K562 (cell line): Measurements from ENCODE around the gene ERF. TPM values are rescaled to one million over a fixed set of nuclear protein-coding genes. Genes with fewer than 3 reads are reported as not detected.

Source experiments
- ATAC-seq: fragments of 200-7000 bp; cut with Tn5 transposase; 3 replicates; pipeline ENCODE4 v1.9.1; 2020; ENCODE audit warnings: moderate library complexity
- BruUV-seq: library from RNA; stranded (reverse); fragments of 400-500 nt; replicated peaks from 2 replicates; lab custom pipeline; 2021; lab: Mats Ljungman, UMichigan
- CTCF ChIA-PET: fragments of 300-600 bp; formaldehyde crosslinking; extraction: SDS; loops from one replicate; lab custom pipeline; 2021; ENCODE audit warnings: low intra/inter-chr PET ratio; lab: Yijun Ruan, JAX
- POLR2A ChIA-PET: fragments of 300-600, 350-650 bp; sonication (Branson Sonifier 250); formaldehyde crosslinking; extraction: SDS; loops from one replicate; lab custom pipeline; 2021; ENCODE audit warnings: antibody characterized with exemption, inconsistent platforms; lab: Yijun Ruan, JAX
- DNase-seq, 4 experiments: peaks; one replicate each; pipeline versions ENCODE4 v3.0.0 to v3.0.0-alpha.2; 2011 to 2018; ENCODE audit warnings: low spot score in 3 of 4, mixed read lengths in 3 of 4; ENCODE audit errors: extremely low read depth in 1 of 4
- FAIRE-seq: peaks from 2 replicates; lab custom pipeline; 2011; peaks lifted over from hg19 to GRCh38; lab: Jason Lieb, UNC
- H2AFZ ChIP-seq: 2 replicates; pipeline ENCODE4 v1.6.0; 2011; ENCODE audit warnings: low read depth, low read length, control low read depth, inconsistent platforms
- H3K27ac ChIP-seq: fragments of 200-600 bp; 3 replicates; pipeline ENCODE4 v1.8.0; 2011; ENCODE audit warnings: low read depth, mild to moderate bottlenecking, control low read depth, inconsistent platforms, low read length, moderate library complexity, mixed read lengths; ENCODE audit errors: extremely low read depth
- H3K27me3 ChIP-seq, 2 experiments: fragments of 300-600 bp in 1 of 2; 2 replicates in 1 of 2; 3 replicates in 1 of 2; pipeline versions ENCODE4 v1.6.0 to v1.8.0; 2011; ENCODE audit warnings: inconsistent platforms in 2 of 2, low read length in 2 of 2, mild to moderate bottlenecking in 1 of 2, mixed read lengths in 1 of 2, moderate library complexity in 1 of 2; ENCODE audit not compliant: control insufficient read depth in 2 of 2, insufficient read depth in 2 of 2
- H3K36me3 ChIP-seq: fragments of 300-600 bp; 3 replicates; pipeline ENCODE4 v1.8.0; 2011; ENCODE audit warnings: mild to moderate bottlenecking, low read length, inconsistent platforms; ENCODE audit not compliant: control insufficient read depth, insufficient read depth
- H3K4me1 ChIP-seq, 2 experiments: fragments of 200-600 bp in 1 of 2; replicated peaks in 1 of 2; 2 replicates in 1 of 2; 3 replicates in 1 of 2; pipeline versions ENCODE4 v1.5.1 to v1.8.0; 2011; ENCODE audit warnings: inconsistent platforms in 2 of 2, low read length in 2 of 2, mild to moderate bottlenecking in 1 of 2, mixed read lengths in 1 of 2, moderate library complexity in 1 of 2; ENCODE audit not compliant: control insufficient read depth in 2 of 2, insufficient read depth in 2 of 2
- H3K4me2 ChIP-seq: 2 replicates; pipeline ENCODE4 v1.6.1; 2011; ENCODE audit warnings: low read length, control low read depth, inconsistent platforms, mixed read lengths; ENCODE audit not compliant: insufficient read depth
- H3K4me3 ChIP-seq: fragments of 200-600 bp; sonication (generic), shearing (Covaris generic); 2 replicates; pipeline ENCODE4 v1.5.1; 2016; ENCODE audit warnings: control low read depth, inconsistent platforms
- H3K79me2 ChIP-seq: fragments of 200-600 bp; 3 replicates; pipeline ENCODE4 v1.8.0; 2011; ENCODE audit warnings: low read length, inconsistent platforms; ENCODE audit not compliant: control insufficient read depth, insufficient read depth
- H3K9ac ChIP-seq, 2 experiments: 2 replicates each; pipeline versions ENCODE4 v1.6.0 to v1.6.1; 2011; ENCODE audit warnings: low read depth in 2 of 2, low read length in 2 of 2, control low read depth in 1 of 2, inconsistent platforms in 1 of 2, mild to moderate bottlenecking in 1 of 2, mixed read lengths in 1 of 2; ENCODE audit not compliant: insufficient read depth in 1 of 2
- H3K9me1 ChIP-seq: one replicate; pipeline ENCODE4 v1.6.0; 2011; ENCODE audit warnings: inconsistent platforms, mild to moderate bottlenecking, low read length, moderate library complexity; ENCODE audit not compliant: control insufficient read depth, insufficient read depth
- H3K9me3 ChIP-seq: replicated peaks from 2 replicates; pipeline ENCODE4 v1.5.1; 2011; ENCODE audit warnings: low read depth, low read length, inconsistent platforms; ENCODE audit not compliant: control insufficient read depth, insufficient read depth
- H4K20me1 ChIP-seq: replicated peaks from 2 replicates; pipeline ENCODE4 v1.6.1; 2011; ENCODE audit warnings: low read length, inconsistent platforms, mixed read lengths; ENCODE audit not compliant: control insufficient read depth, insufficient read depth
- FOXP1 ChIP-seq: sonication (generic); formaldehyde crosslinking; IDR thresholded peaks from 2 replicates; pipeline ENCODE4 v1.8.0; 2022; ENCODE audit warnings: mild to moderate bottlenecking, missing genetic modification reagents
- HDAC8 ChIP-seq: fragments of 450-650 bp; IDR thresholded peaks from 2 replicates; pipeline ENCODE4 v1.6.1; 2016; ENCODE audit warnings: mild to moderate bottlenecking, missing genetic modification characterization, moderate library complexity, missing compliant biosample characterization
- MAX ChIP-seq: sonication (generic); formaldehyde crosslinking; IDR thresholded peaks from 2 replicates; pipeline ENCODE4 v1.9.0; 2022; ENCODE audit warnings: mild to moderate bottlenecking, missing genetic modification reagents
- POLR2G ChIP-seq: fragments of 200-400 bp; formaldehyde crosslinking; IDR thresholded peaks from 2 replicates; pipeline ENCODE4 v1.6.1; 2017; ENCODE audit warnings: low read depth, mild to moderate bottlenecking, antibody characterized with exemption, low read length, moderate library complexity
- PREB ChIP-seq: sonication (generic); formaldehyde crosslinking; IDR thresholded peaks from 2 replicates; pipeline ENCODE4 v1.8.1; 2023; ENCODE audit warnings: mild to moderate bottlenecking, missing genetic modification reagents
- RBBP5 ChIP-seq: fragments of 200-600 bp; sonication (generic); IDR thresholded peaks from 2 replicates; pipeline ENCODE4 v1.6.1; 2012; ENCODE audit warnings: borderline replicate concordance, mild to moderate bottlenecking, low read length, control low read depth, inconsistent platforms; ENCODE audit not compliant: insufficient read depth, poor library complexity, severe bottlenecking
- TEAD2 ChIP-seq: fragments of 450-650 bp; IDR thresholded peaks from 2 replicates; pipeline ENCODE4 v1.6.1; 2016; ENCODE audit warnings: missing genetic modification characterization, control low read depth, missing compliant biosample characterization
- ZFPM2 ChIP-seq: fragments of 250-450 bp; sonication (Bioruptor Pico); IDR thresholded peaks from 2 replicates; pipeline ENCODE4 v1.5.1; 2022; ENCODE audit warnings: mild to moderate bottlenecking
- ZNF609 ChIP-seq: sonication (generic); formaldehyde crosslinking; IDR thresholded peaks from 2 replicates; pipeline ENCODE4 v1.8.1; 2023; ENCODE audit warnings: missing genetic modification reagents, mild to moderate bottlenecking, borderline replicate concordance
- WGBS: fragments of 100-300 bp; shearing (Covaris generic); methylation state at CpG from one replicate; pipeline ENCODE4 v1.1.6; 2016; ENCODE audit warnings: low coverage, mixed read lengths; ENCODE audit not compliant: insufficient coverage; ENCODE audit errors: missing lambda C conversion rate; 5-methylcytosine and 5-hydroxymethylcytosine counted together
- in situ Hi-C: fragments of 300-500 bp; cut with MboI; formaldehyde crosslinking; loops from 4 replicates; pipeline ENCODE4 v1.15.0; 2018; ENCODE audit warnings: inconsistent platforms, mixed read lengths
- intact Hi-C: fragments of 100-400 bp; cut with micrococcal nuclease; formaldehyde crosslinking; loops from 2 replicates; pipeline ENCODE4 v1.14.2; 2022
- polyA plus RNA-seq, 8 experiments: library from polyadenylated mRNA; depleted of rRNA in 4 of 8; stranded (reverse) in 5 of 8; unstranded in 3 of 8; fragments of >200 nt; fragmentation: Nextera tagmentation in 2 of 8; fragmentation: Illumina TruSeq in 1 of 8; extraction: Ambion mirVana in 2 of 8; extraction: Trizol in 1 of 8; gene quantifications; 2 replicates each; pipeline versions ENCODE4 v1.2.1 to v1.2.3, GENCODE V29; 2011 to 2014; ENCODE audit warnings: inconsistent platforms in 1 of 8, missing spikeins in 1 of 8
- total RNA-seq, 7 experiments: library from RNA; depleted of rRNA in 6 of 7; stranded (reverse); fragments of >200 nt in 6 of 7; fragmentation: Illumina TruSeq in 2 of 7; extraction: Trizol in 2 of 7; gene quantifications; 2 replicates each; pipeline versions ENCODE4 v1.2.1 to v1.2.3, GENCODE V29; 2011 to 2021; ENCODE audit warnings: low replicate concordance in 1 of 7

The ERF gene
- total and polyA plus RNA-seq, 9 of the 15 experiments (the other 6 are each of a cell fraction or from before 2014, with no cell fraction given): 0.03 to 75.4 (median 27.0) TPM

- intact Hi-C loops: no loop called here
- no peak for TF ChIP-seq ZFPM2 (CRISPR knock-in tag)
- no peak for TF ChIP-seq FOXP1
- no peak for TF ChIP-seq HDAC8 (tag)
- no peak for TF ChIP-seq MAX (CRISPR knock-in tag)
- no peak for TF ChIP-seq TEAD2 (tag)
- no peak for TF ChIP-seq PREB (CRISPR knock-in tag)
- TF ChIP-seq RBBP5: no peak
- no peak for TF ChIP-seq ZNF609 (CRISPR knock-in tag)
- peak; percentile 39 for TF ChIP-seq POLR2G
- TF ChIP-seq, all 486 proteins: peak for 1
- H3K9me1 ChIP-seq: no peaks in the 10 kb centered on the region
- H3K27me3 ChIP-seq: no peaks in the 10 kb centered on the region
- H4K20me1 ChIP-seq: peaks cover 7% of the 10 kb centered on the region; the same call in 1 of the 2 replicates
- FAIRE-seq (no peak), ATAC-seq (no peak), DNase-seq (no peak)
- no peak overlapping the region for H2AFZ ChIP-seq
- BruUV-seq: no TSS peak
- peaks cover 96% of the 10 kb centered on the region; the same call in 2 of the 3 replicates for H3K36me3 ChIP-seq
- no peak overlapping the region for H3K4me3 ChIP-seq
- no peak overlapping the region for H3K27ac ChIP-seq
- POLR2A ChIA-PET: interaction anchor here (1.2 kb wide), 1 partner anchor 10 kb away, joined by 5 read pairs; the partner anchor contains the start of genes PAFAH1B3 and PRR19
- H3K4me2 ChIP-seq: no peak overlapping the region
- 94% methylated on average over 14 of the region's 27 CpGs for WGBS
- CTCF ChIA-PET: interaction anchor here (1.0 kb wide), 1 partner anchor 160 kb away, joined by 3 read pairs; the partner anchor contains the start of gene POU2F2
- in situ Hi-C loops: no loop called here
- H3K9ac ChIP-seq: peak overlapping the region in 1 of 2 experiments; percentile 36; a peak in 2 of 4 replicates
- H3K4me1 ChIP-seq: peaks cover 0 to 78% of the 10 kb centered on the region in 2 experiments; a peak in 3 of 5 replicates
- H3K79me2 ChIP-seq: no peaks in the 10 kb centered on the region
- no peaks in the 10 kb centered on the region for H3K9me3 ChIP-seq
These were observed 37.4 kb upstream of the ERF start for GRCh38 chr19:42292042-42292960.
